Embryonic facial prominence (tissue), 1 donor: Measurements from ENCODE around the gene SUGCT.
"Not testable (repeated sequence)": the region's sequence is repeated elsewhere in the genome, so short reads cannot be mapped to it uniquely, and the experiment has no call there.

Source experiments
- DNase-seq: peaks from one replicate; pipeline ENCODE4 v3.0.0-alpha.2; 2016; ENCODE audit errors: extremely low spot score

The SUGCT gene

DNA sequence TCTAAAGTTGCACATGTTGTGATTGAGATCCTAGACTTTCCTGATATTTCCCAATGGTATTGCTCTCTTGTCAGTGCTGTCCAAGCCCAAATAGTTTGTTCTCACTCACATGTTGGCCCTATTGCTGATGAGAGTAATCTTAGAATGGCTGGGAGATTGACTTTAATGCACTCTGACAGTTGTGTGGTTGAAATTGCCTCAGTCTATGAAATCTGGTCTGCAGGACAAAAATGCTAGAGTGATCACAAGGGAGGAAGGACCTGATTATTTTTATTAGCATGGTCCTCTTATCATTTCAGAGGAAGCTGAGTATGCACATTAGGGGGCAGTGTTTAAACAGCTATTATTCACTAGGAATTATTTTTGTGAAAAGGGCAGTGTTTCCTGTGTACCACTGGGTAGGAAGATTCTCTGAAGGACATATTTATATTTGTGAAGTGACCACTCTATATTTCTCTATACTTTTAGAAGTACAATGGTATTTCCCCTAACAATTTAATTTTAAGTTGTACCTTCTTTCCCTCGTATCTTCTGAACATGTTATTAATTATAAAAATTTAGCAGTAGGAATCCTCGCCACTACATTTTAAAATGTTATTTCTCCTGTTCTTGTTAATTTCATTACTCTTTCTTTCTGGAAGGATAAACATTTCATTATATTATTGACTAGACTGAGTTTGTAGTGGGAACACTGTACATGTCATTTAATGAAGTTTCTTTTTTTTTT, 64.4 kb downstream of the SUGCT start:
- DNase-seq: no peak

DNA sequence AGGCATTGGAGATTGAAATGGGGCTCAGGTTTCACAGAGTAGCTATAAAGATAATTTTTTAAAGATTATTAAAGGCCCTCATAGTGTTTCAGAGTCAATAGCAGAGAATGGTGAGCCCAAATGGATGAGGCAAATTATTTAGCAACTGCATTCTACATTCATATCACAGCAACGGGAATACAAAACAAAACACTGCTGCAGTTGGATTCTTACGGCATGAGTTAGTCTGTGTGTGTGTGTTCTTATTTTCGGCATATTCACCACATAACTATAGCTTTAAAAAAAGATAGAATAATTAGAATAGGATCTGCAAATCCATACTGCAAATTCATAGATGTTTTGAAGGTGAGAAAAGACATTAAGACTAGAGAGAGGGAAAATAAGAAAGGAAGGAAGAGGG, 66.0 kb downstream of the SUGCT start:
- peak; percentile 19 for DNase-seq

DNA sequence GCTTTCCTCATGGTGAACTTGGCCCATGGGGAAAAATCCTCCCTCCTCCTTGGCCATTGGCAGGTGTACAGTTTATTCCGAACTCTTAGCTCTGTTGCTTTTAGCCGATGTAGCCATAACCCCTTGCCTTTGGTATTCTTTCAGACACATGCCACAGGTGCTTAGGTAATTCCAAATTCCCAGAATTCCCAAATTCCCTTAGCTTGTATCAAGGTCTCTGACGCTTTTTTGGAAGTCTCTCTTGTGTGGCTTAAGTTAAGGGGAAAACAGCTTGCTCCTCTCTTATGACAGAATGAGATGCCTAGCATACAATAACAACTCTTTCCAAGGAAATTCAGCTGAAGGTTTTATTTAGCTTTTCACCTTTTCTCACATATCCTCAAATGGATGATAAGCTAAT, 68.0 kb downstream of the SUGCT start:
- no peak for DNase-seq

DNA sequence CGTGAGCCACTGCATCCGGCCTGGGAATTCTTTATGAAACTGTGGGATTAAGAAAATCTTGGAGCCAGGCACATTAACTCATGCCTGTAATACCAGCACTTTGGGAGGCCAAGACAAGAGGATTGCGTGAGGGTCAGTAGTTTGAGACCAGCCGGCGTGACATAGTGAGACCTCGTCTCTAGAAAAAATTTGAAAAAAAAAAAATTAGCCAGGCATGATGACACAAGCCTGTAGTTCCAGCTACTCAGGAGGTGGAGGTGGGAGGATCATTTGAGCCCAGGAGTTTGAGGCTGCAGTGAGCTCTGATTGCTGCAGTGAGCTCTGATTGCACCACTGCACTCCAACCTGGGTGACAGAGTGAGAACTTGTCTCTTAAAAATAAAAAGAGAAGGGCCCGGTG, 69.8 kb downstream of the SUGCT start:
- DNase-seq: no peak

DNA sequence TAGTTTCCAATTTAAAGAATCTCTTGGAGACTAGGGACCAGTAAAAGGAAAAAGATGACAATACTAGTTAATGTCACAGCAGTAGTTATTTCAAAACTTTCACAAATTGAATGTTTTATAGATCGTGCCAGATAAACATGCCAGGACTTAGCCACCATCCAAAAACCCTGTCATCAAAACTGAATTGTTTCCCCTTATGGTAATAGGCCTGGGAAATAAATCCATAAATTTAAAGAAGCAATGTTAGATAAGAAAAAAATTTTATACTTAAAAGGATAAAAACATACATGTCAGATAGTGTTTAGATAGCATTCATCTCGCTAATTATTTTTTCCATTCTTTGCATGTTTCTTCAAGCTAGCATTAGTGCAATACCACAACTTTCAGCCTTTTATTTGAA, 71.2 kb downstream of the SUGCT start:
- no peak for DNase-seq

DNA sequence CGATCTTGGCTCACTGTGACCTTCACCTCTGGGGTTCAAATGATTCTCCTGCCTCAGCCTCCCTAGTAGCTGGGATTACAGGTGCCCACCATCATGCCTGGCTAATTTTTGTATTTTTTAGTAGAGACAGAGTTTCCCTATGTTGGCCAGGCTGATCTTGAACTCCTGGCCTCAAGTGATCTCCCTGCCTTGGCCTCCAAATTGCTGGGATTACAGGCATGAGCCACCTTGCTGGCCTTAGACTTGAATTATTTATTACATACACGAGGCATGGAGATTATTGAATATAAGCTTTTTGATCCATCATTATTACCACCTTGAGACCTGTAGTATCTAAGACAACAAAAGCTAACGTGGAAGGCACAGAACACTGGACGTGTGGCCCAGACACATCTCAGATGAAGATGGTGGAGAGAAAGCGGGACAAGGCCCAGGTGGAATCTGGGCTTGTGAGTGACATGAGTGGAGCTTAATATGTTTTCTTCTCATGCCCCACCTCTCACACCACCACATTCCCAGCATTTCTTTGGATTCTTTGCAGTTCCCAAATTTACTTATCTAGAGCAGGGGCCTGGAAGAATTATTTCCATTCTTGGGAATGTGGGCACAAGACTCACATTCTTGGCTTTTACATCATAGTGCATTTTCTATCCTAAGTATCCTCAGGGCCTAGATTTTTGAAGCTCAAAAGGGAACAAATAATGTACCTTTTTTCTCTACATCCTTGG, 76.6 kb downstream of the SUGCT start:
- DNase-seq: no peak

DNA sequence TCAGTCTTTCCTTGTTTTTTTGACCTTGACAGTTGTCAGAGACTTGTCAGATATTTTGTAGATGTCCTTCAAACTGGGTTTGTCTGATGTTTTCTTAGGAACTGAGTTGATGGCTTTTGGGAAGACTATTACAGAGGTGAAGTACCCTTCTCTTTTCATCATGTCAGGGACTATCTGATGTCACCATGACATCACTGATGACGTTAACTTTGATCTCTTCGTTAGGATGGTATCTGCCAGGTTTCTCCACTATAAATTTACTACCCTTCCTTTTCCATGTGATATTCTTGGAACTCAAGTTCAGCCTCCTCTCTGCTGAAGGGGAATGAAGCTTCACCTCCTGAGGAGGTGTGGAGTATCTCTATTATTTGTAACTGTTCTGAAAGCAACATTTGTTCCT, 78.5 kb downstream of the SUGCT start:
- DNase-seq: no peak

DNA sequence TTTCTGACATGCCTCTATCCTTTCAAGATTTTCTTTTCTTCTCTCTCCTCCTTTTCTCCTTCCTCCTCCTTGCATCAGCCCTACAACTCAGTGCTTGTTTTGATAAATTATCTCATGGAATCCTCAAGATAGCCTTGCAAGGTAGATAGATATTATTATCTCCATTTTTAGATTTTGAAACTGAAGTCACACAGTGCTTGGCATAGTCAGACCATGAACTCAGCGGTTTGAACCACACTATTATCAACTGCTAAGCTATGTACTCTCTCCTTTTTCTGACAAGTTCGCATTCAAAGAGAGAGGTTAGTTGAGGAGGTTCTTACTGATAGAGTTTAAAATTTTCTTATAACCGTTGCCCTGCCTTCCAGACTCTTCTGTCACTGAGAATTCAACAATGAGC, 79.1 kb downstream of the SUGCT start:
- no peak for DNase-seq

DNA sequence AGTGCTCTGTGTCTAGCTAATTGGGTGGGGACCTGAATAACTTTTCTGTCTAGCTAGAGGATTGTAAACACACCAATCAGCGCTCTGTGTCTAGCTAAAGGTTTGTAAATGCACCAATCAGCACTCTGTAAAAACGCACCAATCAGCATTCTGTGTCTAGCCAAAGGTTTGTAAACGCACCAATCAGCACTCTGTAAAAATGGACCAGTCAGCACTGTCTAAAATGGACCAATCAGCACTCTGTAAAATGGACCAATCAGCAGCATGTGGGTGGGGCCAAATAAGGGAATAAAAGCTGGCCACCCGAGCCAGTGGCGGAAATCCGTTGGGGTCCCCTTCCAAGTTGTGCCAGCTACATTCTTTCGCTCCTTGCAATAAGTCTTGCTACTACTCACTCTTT, 83.8 kb downstream of the SUGCT start:
- DNase-seq: not testable (repeated sequence)

DNA sequence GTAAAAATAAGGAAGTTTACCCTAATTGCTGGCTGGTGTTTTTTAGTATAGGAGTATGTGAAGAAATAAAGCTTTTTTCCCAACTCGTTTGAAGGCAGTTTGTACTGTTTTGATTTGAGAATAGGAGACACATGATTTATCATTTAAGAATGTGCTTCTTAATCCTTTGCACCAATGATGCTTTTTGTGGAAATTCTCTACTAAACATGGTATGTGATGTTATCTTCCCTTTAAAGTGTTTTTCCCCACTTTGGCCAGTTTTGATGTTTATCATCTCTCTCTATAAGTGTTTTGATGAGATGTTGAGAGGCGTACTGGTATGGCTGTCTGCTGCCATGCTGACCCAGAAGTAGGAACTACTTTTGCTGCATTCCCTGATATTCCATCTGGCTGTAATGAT, 85.1 kb downstream of the SUGCT start:
- no peak for DNase-seq

DNA sequence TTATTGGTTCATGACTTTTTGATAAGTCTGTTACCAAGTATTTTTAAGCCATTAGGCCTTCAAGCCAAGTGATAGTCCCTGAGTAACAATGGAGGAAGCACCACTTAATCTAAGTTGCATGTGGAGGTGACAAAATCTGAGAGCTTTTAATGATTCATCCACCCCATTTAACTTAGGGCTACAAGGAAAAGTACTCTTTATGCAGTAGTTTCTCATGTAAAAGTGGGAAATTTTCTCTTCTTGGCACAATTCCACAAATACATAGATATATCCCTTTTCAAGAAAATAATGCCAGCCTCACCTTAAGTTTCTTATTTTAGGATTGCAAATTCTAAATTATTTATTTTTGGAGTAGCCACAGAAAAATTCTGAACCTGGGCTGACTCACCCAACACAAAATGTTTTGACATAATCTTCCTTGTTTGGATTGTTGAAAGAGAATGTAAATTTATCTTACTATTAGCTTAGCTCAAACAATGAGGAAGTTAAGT, 85.7 kb downstream of the SUGCT start:
- no peak for DNase-seq

DNA sequence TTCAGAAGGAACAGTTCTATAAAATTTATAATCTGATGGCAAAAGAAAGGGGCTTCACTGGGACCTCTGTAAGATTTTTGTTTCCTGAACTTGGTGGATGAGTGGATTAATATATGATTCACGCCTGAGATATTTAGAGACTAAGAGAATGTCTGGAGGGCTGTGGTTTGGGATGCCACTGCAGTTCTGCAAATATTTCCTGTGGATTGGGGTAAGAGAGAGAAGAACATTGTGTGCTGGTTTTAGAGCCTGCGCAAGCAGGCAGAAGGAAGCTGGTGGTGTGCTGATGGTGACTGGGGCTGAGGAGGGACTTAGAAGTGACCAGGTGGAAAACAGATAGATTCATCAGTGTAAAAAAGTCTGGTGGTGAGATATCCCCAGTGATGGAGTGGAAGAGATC, 87.0 kb downstream of the SUGCT start:
- DNase-seq: no peak

DNA sequence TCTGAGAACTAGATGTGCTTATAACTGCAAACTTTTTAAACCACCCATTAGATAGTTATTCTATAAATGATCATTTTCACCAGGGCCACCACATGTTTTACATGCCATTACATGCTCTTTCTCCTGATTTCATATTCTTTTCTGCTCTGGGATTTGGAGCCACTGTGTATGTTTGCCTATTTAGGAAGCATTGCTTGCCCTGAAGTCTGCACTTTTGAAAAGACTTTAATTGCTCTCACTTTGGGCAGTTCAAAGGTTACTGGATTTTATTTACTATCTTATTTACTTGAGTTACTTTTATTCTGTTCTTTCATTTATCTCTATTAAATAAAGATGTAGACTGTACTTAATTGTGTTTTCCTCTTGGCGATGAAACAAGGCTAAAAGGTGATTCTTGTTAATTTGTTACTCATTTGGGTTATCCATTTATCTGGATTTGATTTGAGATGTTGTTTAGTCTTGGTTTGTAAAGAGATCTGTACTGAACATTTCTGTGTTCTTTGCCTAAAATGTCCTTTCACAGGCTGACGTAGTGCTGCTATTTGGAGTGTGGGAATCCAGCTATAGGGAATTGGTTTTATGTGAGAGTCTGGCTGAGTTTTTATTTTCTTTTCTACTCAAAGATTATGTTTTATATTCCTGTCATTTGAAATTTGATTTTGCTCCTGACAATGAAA, 88.8 kb downstream of the SUGCT start:
- DNase-seq: no peak

DNA sequence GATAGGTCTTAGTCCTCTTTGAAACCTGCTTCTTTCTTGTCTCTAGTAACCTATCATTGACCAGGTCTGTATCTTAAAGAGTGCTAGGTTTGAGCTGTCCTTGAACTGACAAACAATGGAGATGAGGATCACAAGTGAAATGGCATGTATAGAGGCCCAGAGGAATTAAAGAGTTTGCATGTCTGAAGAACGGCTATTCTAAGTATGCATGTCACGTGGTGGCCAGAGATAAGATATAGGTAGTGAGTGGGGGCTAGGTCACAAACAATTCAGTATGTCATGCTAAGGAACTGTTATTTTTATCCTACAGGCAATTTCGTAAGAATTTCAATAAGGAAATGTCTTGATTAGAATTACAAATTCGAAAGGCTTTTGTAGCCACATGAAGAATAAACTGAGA, 95.3 kb downstream of the SUGCT start:
- DNase-seq: no peak

DNA sequence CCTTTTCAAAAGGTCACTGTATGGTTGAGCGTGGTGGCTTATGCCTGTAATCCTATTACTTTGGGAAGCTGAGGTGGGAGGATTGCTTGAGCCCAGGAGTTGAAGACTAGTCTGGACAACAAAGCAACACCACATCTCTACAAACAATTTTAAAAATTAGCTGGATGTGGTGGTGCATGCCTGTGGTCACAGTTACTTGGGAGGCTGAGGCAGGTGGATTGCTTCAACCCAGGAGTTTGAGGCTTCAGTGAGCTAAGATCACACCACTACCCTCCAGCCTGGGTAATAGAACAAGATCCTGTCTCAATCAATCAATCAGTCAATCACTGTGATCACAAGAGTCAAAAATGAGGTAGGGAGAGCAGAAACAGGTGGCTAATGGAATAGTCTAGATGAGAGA, 97.0 kb downstream of the SUGCT start:
- DNase-seq: no peak

DNA sequence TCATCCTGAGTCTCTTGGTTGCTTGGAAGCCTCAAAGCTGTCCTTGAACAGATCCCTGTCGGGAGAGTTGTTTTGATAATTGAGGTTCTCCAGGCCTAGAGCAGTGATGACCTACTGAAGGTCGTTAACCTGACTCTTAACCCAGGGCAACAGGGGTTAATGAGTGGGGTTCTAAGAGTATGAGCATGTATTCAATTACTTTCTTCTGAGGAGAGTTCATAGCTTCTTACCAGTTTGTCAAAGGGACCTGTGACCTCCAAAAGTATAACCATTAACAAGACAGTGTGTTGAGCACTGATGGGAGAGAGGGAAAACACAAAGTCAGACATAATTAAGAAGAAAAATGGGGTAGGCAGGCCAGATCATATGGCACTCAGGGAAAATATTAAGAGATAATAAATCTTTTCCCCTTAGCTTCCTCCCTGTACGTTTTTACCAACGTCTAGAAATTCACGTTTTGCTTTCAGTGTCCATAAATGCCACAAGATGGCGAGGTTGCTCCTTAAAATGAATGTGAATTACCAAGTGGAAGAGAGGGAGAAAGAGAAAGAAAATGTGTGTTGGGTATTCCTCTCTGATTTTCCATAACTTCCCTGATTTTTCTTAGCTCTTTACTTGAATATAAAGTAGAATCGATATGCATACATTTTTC, 97.6 kb downstream of the SUGCT start:
- DNase-seq: peak; percentile 66

DNA sequence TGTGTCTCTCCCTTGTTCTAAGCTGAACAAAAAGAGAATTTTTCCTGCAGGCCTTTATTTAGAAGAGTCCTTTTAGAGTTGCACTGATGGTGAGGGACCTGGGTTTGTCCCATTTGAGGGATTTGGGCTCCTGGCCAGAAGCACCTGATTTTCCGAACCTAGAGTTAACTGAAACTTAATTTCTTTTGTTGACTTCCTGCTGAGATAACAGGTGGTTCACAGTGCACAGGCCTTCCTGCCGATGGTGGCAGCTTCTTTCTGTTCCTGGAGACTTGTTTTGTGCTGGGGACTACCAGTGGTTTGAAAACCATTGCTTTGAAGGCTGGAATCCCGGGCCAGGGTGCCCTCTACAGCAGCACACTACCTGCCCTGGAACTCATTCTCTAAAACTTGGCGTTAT, 99.2 kb downstream of the SUGCT start:
- DNase-seq: no peak

DNA sequence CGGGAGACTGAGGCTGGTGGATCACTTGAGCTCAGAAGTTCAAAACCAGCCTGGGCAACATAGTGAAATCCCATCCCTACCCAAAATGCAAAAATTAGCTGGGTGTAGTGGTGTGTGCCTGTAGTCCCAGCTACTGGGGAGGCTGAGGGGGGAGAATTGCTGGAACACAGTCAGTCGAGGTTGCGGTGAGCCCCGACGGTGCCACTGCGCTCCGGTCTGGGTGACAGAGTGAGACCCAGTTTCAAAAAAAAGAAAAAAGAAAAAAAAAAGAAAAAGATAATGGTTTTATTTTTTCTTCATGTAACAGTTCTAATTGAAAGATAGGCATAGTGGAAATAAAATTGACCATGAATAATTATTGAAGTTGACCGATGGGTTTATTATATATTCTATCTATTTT, 99.9 kb downstream of the SUGCT start:
- no peak for DNase-seq

DNA sequence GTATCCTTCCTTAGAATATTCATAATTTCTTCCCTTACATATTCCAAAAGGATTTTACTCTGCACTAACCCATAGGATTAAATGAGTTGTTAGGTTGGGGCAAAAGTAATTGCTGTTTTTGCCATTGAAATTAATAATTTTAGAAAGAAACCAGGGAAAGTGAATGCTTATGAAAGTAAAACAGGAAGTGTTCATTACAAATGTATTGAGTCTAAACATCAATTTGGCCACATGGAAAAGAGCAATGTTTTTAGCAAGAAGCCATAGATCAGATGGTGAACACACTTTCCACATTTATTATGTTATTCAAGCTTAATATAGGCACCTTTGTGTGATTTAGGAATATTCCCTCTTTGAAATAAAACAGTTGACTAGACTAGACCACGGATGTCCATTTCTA, 102.9 kb downstream of the SUGCT start:
- DNase-seq: no peak

DNA sequence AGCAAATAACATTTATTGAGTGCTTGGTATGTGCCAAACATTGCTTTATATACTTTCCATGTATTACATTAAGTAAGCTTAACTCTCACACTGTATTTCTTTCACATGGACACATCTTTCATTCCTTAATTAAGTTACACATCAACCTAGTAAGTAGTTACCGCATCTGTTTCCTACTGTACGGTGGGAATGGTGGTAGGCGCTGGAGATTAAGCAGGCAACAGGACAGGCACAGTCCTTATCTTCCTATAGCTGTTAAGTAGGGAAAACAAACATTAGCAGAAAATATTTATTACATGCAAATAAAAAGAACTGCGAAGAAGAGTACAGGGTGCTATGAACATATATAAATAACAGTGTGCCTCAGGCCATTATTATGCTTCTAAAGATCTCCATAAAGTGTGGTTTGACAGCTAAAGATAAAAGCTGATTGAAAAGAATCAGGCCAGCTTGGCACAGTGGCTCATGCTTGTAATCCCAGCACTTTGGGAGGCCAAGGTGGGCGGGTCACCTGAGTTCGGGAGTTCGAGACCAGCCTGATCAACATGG, 105.0 kb downstream of the SUGCT start:
- no peak for DNase-seq

DNA sequence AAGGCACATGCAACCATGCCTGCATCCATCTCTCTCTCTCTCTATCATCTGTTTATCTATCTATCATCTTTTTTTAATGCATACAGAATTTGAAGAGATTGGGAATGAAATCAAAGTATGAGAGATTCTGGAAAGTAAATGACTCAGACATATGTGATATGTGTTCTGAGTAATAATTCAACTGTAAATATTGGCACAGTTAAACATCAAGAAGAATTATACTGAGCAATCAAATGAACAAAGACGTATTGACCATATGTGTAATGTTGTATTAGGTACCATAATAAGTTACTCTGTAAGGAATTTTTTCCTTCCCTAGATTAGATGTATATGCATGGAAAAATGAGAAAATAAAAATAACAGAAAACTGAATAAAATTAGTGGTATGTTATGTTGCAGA, 108.3 kb downstream of the SUGCT start:
- DNase-seq: no peak

DNA sequence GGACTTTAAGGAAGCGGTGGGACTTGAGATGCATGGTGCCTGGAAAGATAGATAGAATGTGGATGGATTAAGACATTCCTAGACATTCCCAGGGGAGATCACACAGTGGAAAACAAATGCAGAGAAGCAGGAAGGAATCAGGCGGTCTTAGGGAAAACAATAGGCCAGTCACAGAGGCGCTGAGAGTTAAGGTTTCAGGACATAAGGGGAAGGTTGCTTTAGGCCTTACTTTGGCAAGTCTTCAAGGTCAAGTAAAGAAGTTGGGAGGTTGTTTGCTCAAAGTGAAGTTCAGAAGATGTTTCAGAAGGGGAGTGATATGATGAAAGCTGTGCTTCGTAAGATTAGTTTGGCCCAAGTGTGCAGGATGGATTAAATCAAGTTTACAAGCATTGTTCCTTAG, 109.4 kb downstream of the SUGCT start:
- DNase-seq: no peak
